H9 (cell line): ENCODE data around the gene MECR. TPM values are rescaled to one million over a fixed set of nuclear protein-coding genes. Genes with fewer than 3 reads are reported as not detected.

ENCODE experiments used
- DNase-seq: peaks from one replicate; pipeline ENCODE4 v3.0.0-alpha.2; 2017
- H2AFZ ChIP-seq: one replicate; pipeline ENCODE4 v1.6.1; 2013; ENCODE audit warnings: mild to moderate bottlenecking, low read length, control low read depth, moderate library complexity
- H2AK5ac ChIP-seq: 2 replicates; pipeline ENCODE4 v1.6.1; 2013; ENCODE audit warnings: low read length, control low read depth, mixed read lengths; ENCODE audit not compliant: insufficient read length
- H2BK120ac ChIP-seq: one replicate; pipeline ENCODE4 v1.6.1; 2013; ENCODE audit warnings: low read depth, mild to moderate bottlenecking, low read length, control low read depth, inconsistent platforms; ENCODE audit not compliant: poor library complexity, severe bottlenecking
- H2BK12ac ChIP-seq: 2 replicates; pipeline ENCODE4 v1.6.1; 2013; ENCODE audit warnings: low read length, control low read depth, mixed read lengths, low read depth; ENCODE audit not compliant: insufficient read length
- H2BK15ac ChIP-seq: 2 replicates; pipeline ENCODE4 v1.6.1; 2013; ENCODE audit warnings: low read depth, low read length, control low read depth
- H2BK20ac ChIP-seq: one replicate; pipeline ENCODE4 v1.6.1; 2013; ENCODE audit warnings: low read depth, mild to moderate bottlenecking, low read length, control low read depth, inconsistent platforms; ENCODE audit not compliant: poor library complexity, severe bottlenecking
- H2BK5ac ChIP-seq: 2 replicates; pipeline ENCODE4 v1.6.1; 2013; ENCODE audit warnings: low read length, control low read depth, mixed read lengths; ENCODE audit not compliant: insufficient read length
- H3K14ac ChIP-seq: 2 replicates; pipeline ENCODE4 v1.6.1; 2013; ENCODE audit warnings: low read length, control low read depth; ENCODE audit not compliant: insufficient read depth
- H3K18ac ChIP-seq: 2 replicates; pipeline ENCODE4 v1.6.1; 2013; ENCODE audit warnings: low read depth, mild to moderate bottlenecking, mixed read lengths, low read length, control low read depth; ENCODE audit not compliant: insufficient read length
- H3K23ac ChIP-seq: 2 replicates; pipeline ENCODE4 v1.6.1; 2013; ENCODE audit warnings: low read length, control low read depth, mixed read lengths, low read depth; ENCODE audit not compliant: insufficient read length
- H3K23me2 ChIP-seq: 2 replicates; pipeline ENCODE4 v1.6.1; 2013; ENCODE audit warnings: low read depth, mild to moderate bottlenecking, mixed read lengths, low read length, control low read depth; ENCODE audit not compliant: insufficient read length, poor library complexity, severe bottlenecking
- H3K27ac ChIP-seq: 2 replicates; pipeline ENCODE4 v1.5.1; 2013; ENCODE audit warnings: low read length, control low read depth, mixed read lengths, low read depth; ENCODE audit not compliant: insufficient read length
- H3K27me3 ChIP-seq: 2 replicates; pipeline ENCODE4 v1.6.1; 2013; ENCODE audit warnings: low read length, control low read depth, inconsistent platforms; ENCODE audit not compliant: insufficient read depth
- H3K4ac ChIP-seq: 2 replicates; pipeline ENCODE4 v1.6.1; 2013; ENCODE audit warnings: low read depth, mild to moderate bottlenecking, control low read depth, inconsistent platforms, low read length, moderate library complexity
- H3K4me1 ChIP-seq: 2 replicates; pipeline ENCODE4 v1.6.1; 2013; ENCODE audit warnings: low read length, control low read depth, inconsistent platforms; ENCODE audit not compliant: insufficient read depth
- H3K4me2 ChIP-seq: 2 replicates; pipeline ENCODE4 v1.6.1; 2013; ENCODE audit warnings: low read length, control low read depth, mixed read lengths; ENCODE audit not compliant: insufficient read length, insufficient read depth
- H3K56ac ChIP-seq: 2 replicates; pipeline ENCODE4 v1.6.1; 2013; ENCODE audit warnings: low read depth, mild to moderate bottlenecking, mixed read lengths, low read length, control low read depth; ENCODE audit not compliant: insufficient read length
- H3K79me1 ChIP-seq: 2 replicates; pipeline ENCODE4 v1.6.1; 2013; ENCODE audit warnings: low read depth, mild to moderate bottlenecking, moderate library complexity, low read length, control low read depth, inconsistent platforms; ENCODE audit not compliant: insufficient read depth, poor library complexity, severe bottlenecking
- H3K79me2 ChIP-seq: 2 replicates; pipeline ENCODE4 v1.6.1; 2013; ENCODE audit warnings: low read length, control low read depth, inconsistent platforms; ENCODE audit not compliant: insufficient read depth
- H3K9ac ChIP-seq: 2 replicates; pipeline ENCODE4 v1.6.1; 2013; ENCODE audit warnings: low read length, control low read depth, mixed read lengths; ENCODE audit not compliant: insufficient read length; ENCODE audit errors: extremely low read depth
- H3K9me3 ChIP-seq: one replicate; pipeline ENCODE4 v1.6.1; 2013; ENCODE audit warnings: low read depth, low read length, inconsistent platforms; ENCODE audit not compliant: control insufficient read depth
- H3T11ph ChIP-seq: one replicate; pipeline ENCODE4 v1.6.1; 2013; ENCODE audit warnings: mild to moderate bottlenecking, low read length, control low read depth, inconsistent platforms
- H4K20me1 ChIP-seq: one replicate; pipeline ENCODE4 v1.6.1; 2013; ENCODE audit not compliant: control insufficient read depth, insufficient read length, insufficient read depth
- H4K5ac ChIP-seq: 2 replicates; pipeline ENCODE4 v1.6.1; 2013; ENCODE audit warnings: low read depth, mild to moderate bottlenecking, mixed read lengths, low read length, control low read depth; ENCODE audit not compliant: insufficient read length
- H4K8ac ChIP-seq: replicated peaks from 2 replicates; pipeline ENCODE4 v1.6.1; 2013; ENCODE audit warnings: low read length, control low read depth, mixed read lengths, low read depth; ENCODE audit not compliant: insufficient read length
- H4K91ac ChIP-seq: 2 replicates; pipeline ENCODE4 v1.6.1; 2013; ENCODE audit warnings: low read depth, mild to moderate bottlenecking, moderate library complexity, mixed read lengths, low read length, control low read depth; ENCODE audit not compliant: insufficient read length
- H3K27ac Mint-ChIP-seq, 3 experiments: 2 replicates in 2 of 3; 3 replicates in 1 of 3; pipeline ENCODE4 v1.8.0; 2020 to 2021; ENCODE audit warnings: mixed read lengths in 3 of 3, mild to moderate bottlenecking in 1 of 3, moderate library complexity in 1 of 3
- H3K27me3 Mint-ChIP-seq: 2 replicates; pipeline ENCODE4 v1.8.0; 2021; ENCODE audit warnings: low read depth, mild to moderate bottlenecking, moderate library complexity, mixed read lengths
- H3K36me3 Mint-ChIP-seq, 3 experiments: 2 replicates in 2 of 3; 3 replicates in 1 of 3; pipeline ENCODE4 v1.8.0; 2020 to 2021; ENCODE audit warnings: low read depth in 3 of 3, mixed read lengths in 3 of 3; ENCODE audit not compliant: insufficient read depth in 1 of 3
- H3K4me1 Mint-ChIP-seq, 2 experiments: 2 replicates each; pipeline ENCODE4 v1.8.0; 2020; ENCODE audit warnings: mixed read lengths in 2 of 2
- H3K4me3 Mint-ChIP-seq, 2 experiments: 2 replicates in 1 of 2; 3 replicates in 1 of 2; pipeline ENCODE4 v1.8.0; 2020 to 2021; ENCODE audit warnings: mild to moderate bottlenecking in 2 of 2, mixed read lengths in 2 of 2, moderate library complexity in 1 of 2
- H3K9me3 Mint-ChIP-seq, 2 experiments: 2 replicates in 1 of 2; 3 replicates in 1 of 2; pipeline ENCODE4 v1.8.0; 2020; ENCODE audit warnings: mild to moderate bottlenecking in 2 of 2, mixed read lengths in 2 of 2, moderate library complexity in 1 of 2
- CTCF ChIP-seq: fragments of 200-600 bp; sonication (generic); conservative IDR thresholded peaks from 3 replicates; pipeline ENCODE4 v1.8.0; 2021; ENCODE audit warnings: antibody characterized with exemption, mild to moderate bottlenecking
- WGBS: extraction: QIAGEN DNeasy Blood & Tissue Kit; methylation state at CpG from one replicate; pipeline ENCODE4 v1.1.7; 2013; ENCODE audit warnings: missing lambda C conversion rate, low lambda C conversion rate, mixed read lengths; ENCODE audit not compliant: insufficient read length; ENCODE audit errors: extremely low coverage; 5-methylcytosine and 5-hydroxymethylcytosine counted together
- total RNA-seq: library from RNA; stranded (reverse); gene quantifications from 2 replicates; pipeline ENCODE4 v1.2.1, GENCODE V29; 2021

MECR gene
- total RNA-seq, 1 experiment from 2014 or later, result 30.9 TPM

- H2BK20ac ChIP-seq, result no peak overlapping the region
- H3K4me2 ChIP-seq, result no peak overlapping the region
- H2BK5ac ChIP-seq, result no peak overlapping the region
- no peak overlapping the region for H3K27ac ChIP-seq
- peak overlapping the region in 2 of 3 experiments; percentile 9 to 45; a peak in 3 of 7 replicates for H3K27ac Mint-ChIP-seq
- H3K9me3 Mint-ChIP-seq, result peaks cover 4 to 6% of the 10 kb centered on the region in 2 experiments; a peak in 3 of 5 replicates
- DNase-seq, result no peak
- no peaks in the 10 kb centered on the region for H3K23me2 ChIP-seq
- no peak overlapping the region for H2BK12ac ChIP-seq
- H2BK15ac ChIP-seq, result no peak overlapping the region
- H3K14ac ChIP-seq, result no peak overlapping the region
- no peak overlapping the region for H2AK5ac ChIP-seq
- no peak for TF ChIP-seq CTCF
- H2BK120ac ChIP-seq, result no peak overlapping the region
- H3K79me1 ChIP-seq, result peaks cover 6% of the 10 kb centered on the region
- H3K4ac ChIP-seq, result no peak overlapping the region
- no peaks in the 10 kb centered on the region for H4K20me1 ChIP-seq
- no peak overlapping the region for H3K23ac ChIP-seq
- H3K36me3 Mint-ChIP-seq, result peaks cover 10 to 35% (median 33%) of the 10 kb centered on the region in 3 experiments
- H3K56ac ChIP-seq, result no peak overlapping the region
- no peak overlapping the region for H3K9ac ChIP-seq
- no peak overlapping the region for H4K8ac ChIP-seq
- WGBS, result no CpG with 5 or more reads among the region's 3 CpGs
- H2AFZ ChIP-seq, result no peak overlapping the region
- H3K27me3 ChIP-seq, result no peaks in the 10 kb centered on the region
- H3K79me2 ChIP-seq, result peaks cover 24% of the 10 kb centered on the region; the same call in 1 of the 2 replicates
- peaks cover 23% of the 10 kb centered on the region for H3K4me1 ChIP-seq
- H3K4me1 Mint-ChIP-seq, result peaks cover 52 to 57% of the 10 kb centered on the region in 2 experiments
- H4K91ac ChIP-seq, result no peak overlapping the region
- no peak overlapping the region for H3K4me3 Mint-ChIP-seq
- H3T11ph ChIP-seq, result no peak overlapping the region
- no peak overlapping the region for H4K5ac ChIP-seq
- no peak overlapping the region for H3K18ac ChIP-seq
- no peaks in the 10 kb centered on the region for H3K9me3 ChIP-seq
- H3K27me3 Mint-ChIP-seq, result no peaks in the 10 kb centered on the region
Measured at GRCh38 chr1:29169976-29170375, 60.8 kb downstream of the MECR start.
